Aorta (tissue), 5 donors: ENCODE measurements around the gene TMEM115. TPM values are rescaled to one million over a fixed set of nuclear protein-coding genes. Genes with fewer than 3 reads are reported as not detected.

ENCODE experiments used
- ATAC-seq: fragments of 200-7000 bp; cut with Tn5 transposase; one replicate; pipeline ENCODE4 v1.9.1; 2022; ENCODE audit warnings: moderate library complexity; ENCODE audit not compliant: low FRiP score
- DNase-seq, 2 donors: peaks; one replicate each; pipeline ENCODE4 v3.0.0-alpha.2; 2020
- H3K27ac ChIP-seq, 2 donors: one replicate each; pipeline ENCODE4 v1.5.1; 2013; ENCODE audit warnings: low read length in 2 of 2, mild to moderate bottlenecking in 2 of 2, moderate library complexity in 2 of 2, control low read depth in 1 of 2, inconsistent platforms in 1 of 2, low read depth in 1 of 2
- H3K27me3 ChIP-seq, 2 donors: one replicate each; pipeline ENCODE4 v1.6.1; 2013; ENCODE audit warnings: control low read depth in 1 of 2, low read length in 1 of 2, mild to moderate bottlenecking in 1 of 2, moderate library complexity in 1 of 2; ENCODE audit not compliant: insufficient read depth in 2 of 2, control insufficient read depth in 1 of 2
- H3K36me3 ChIP-seq, 2 donors: one replicate each; pipeline ENCODE4 v1.6.1; 2013; ENCODE audit warnings: control low read depth in 1 of 2, low read length in 1 of 2, mild to moderate bottlenecking in 1 of 2; ENCODE audit not compliant: insufficient read depth in 2 of 2, control insufficient read depth in 1 of 2
- H3K4me1 ChIP-seq, 2 donors: one replicate each; pipeline ENCODE4 v1.6.1; 2013; ENCODE audit warnings: low read length in 2 of 2, control low read depth in 1 of 2, mild to moderate bottlenecking in 1 of 2, moderate library complexity in 1 of 2; ENCODE audit not compliant: insufficient read depth in 2 of 2, control insufficient read depth in 1 of 2
- H3K4me3 ChIP-seq, 2 donors: one replicate each; pipeline ENCODE4 v1.5.1; 2013; ENCODE audit warnings: low read length in 2 of 2, control low read depth in 1 of 2, mild to moderate bottlenecking in 1 of 2
- H3K9me3 ChIP-seq: one replicate; pipeline ENCODE4 v1.6.1; 2013; ENCODE audit warnings: mild to moderate bottlenecking, low read length; ENCODE audit not compliant: control insufficient read depth
- WGBS, 2 donors: extraction: QIAGEN DNeasy Blood & Tissue Kit; methylation state at CpG; one replicate each; pipeline ENCODE4 v1.1.7; 2013; 5-methylcytosine and 5-hydroxymethylcytosine counted together
- intact Hi-C, 2 donors: fragments of 100-400 bp; cut with DNase I; formaldehyde crosslinking; loops; one replicate each; pipeline versions ENCODE4 v1.14.2 to v1.15.0; 2022
- polyA plus RNA-seq, 2 donors: library from polyadenylated mRNA; stranded (reverse); fragments of 200-250 nt; gene quantifications; one replicate each; pipeline ENCODE4 v1.2.3, GENCODE V29; 2013
- total RNA-seq, 2 donors: library from RNA; stranded (reverse); fragmentation: NEBNext Ultra II Directional; extraction: Animal tissue kit (Norgen Biotek cat#: 25700); gene quantifications; one replicate each; pipeline ENCODE4 v1.2.1, GENCODE V29; 2021
- donor health status: healthy with polysubstance abuse.
- donor health status: Bipolar disorder and iron deficiency.
- donor health status: DM: no; HTN: no; CAD: no.
- donor health status: DM: no; HTN: no; CAD: no.
- donor health status: DM: yes; HTN: yes; CAD: no.

The TMEM115 gene
- total and polyA plus RNA-seq, 4 donors, result 10.3 to 32.9 (median 29.8) TPM

GRCh38 chr3:50334339-50335075, 24.8 kb downstream of the TMEM115 start:
- peaks cover 0 to 7% of the 10 kb centered on the region in 2 donors for H3K36me3 ChIP-seq
- H3K27ac ChIP-seq, result peak overlapping the region in 1 of 2 donors; percentile 35
- H3K4me3 ChIP-seq, result no peak overlapping the region
- DNase-seq, result no peak
- H3K4me1 ChIP-seq, result peaks cover 0 to 5% of the 10 kb centered on the region in 2 donors
- intact Hi-C loops, result no loop called here
- no peaks in the 10 kb centered on the region for H3K9me3 ChIP-seq
- no peaks in the 10 kb centered on the region for H3K27me3 ChIP-seq
- 46 to 48% methylated on average over 5 of the region's 5 CpGs for WGBS, 2 donors
- ATAC-seq, result no peak

GRCh38 chr3:50333744-50334328, 25.5 kb downstream of the TMEM115 start:
- intact Hi-C loops, result no loop called here
- ATAC-seq, result no peak
- Histone ChIP-seq H3K27me3 (no peaks in the 10 kb centered on the region), H3K9me3 (no peaks in the 10 kb centered on the region), H3K27ac (peak overlapping the region in 1 of 2 donors; percentile 35), H3K4me1 (peaks cover 0 to 5% of the 10 kb centered on the region in 2 donors), H3K36me3 (peaks cover 0 to 7% of the 10 kb centered on the region in 2 donors), H3K4me3 (no peak overlapping the region)
- 34 to 43% methylated on average over 12 of the region's 12 CpGs for WGBS, 2 donors
- DNase-seq, result no peak

GRCh38 chr3:50331364-50331907, 27.9 kb downstream of the TMEM115 start:
- WGBS, 2 donors, result 95% methylated on average over 19 of the region's 19 CpGs
- peaks cover 0 to 7% of the 10 kb centered on the region in 2 donors for H3K36me3 ChIP-seq
- H3K4me3 ChIP-seq, result no peak overlapping the region
- H3K9me3 ChIP-seq, result no peaks in the 10 kb centered on the region
- ATAC-seq (no peak), DNase-seq (no peak)
- intact Hi-C loops, result no loop called here
- H3K4me1 ChIP-seq, result peaks cover 0 to 5% of the 10 kb centered on the region in 2 donors
- no peak overlapping the region for H3K27ac ChIP-seq
- H3K27me3 ChIP-seq, result no peaks in the 10 kb centered on the region

GRCh38 chr3:50330330-50330729, 29.0 kb downstream of the TMEM115 start:
- intact Hi-C loops, result no loop called here
- Histone ChIP-seq H3K4me3 (no peak overlapping the region), H3K27me3 (no peaks in the 10 kb centered on the region), H3K9me3 (no peaks in the 10 kb centered on the region), H3K36me3 (peaks cover 0 to 7% of the 10 kb centered on the region in 2 donors), H3K4me1 (peaks cover 0 to 5% of the 10 kb centered on the region in 2 donors), H3K27ac (no peak overlapping the region)
- ATAC-seq (no peak), DNase-seq (peak in 1 of 2 donors; percentile 42)
- 89 to 90% methylated on average over 10 of the region's 10 CpGs for WGBS, 2 donors

- H3K9me3 ChIP-seq, result no peaks in the 10 kb centered on the region
- H3K4me1 ChIP-seq, result no peaks in the 10 kb centered on the region
- no peaks in the 10 kb centered on the region for H3K27me3 ChIP-seq
- ATAC-seq (peak; percentile 92), DNase-seq (peak; percentile 98 to 99)
- intact Hi-C loops, result no loop called here
- 1% methylated on average over 49 to 55 of the region's 55 CpGs for WGBS, 2 donors
- H3K4me3 ChIP-seq, result peak within 1 kb of the TSS; percentile 12 to 81
- H3K36me3 ChIP-seq, result peaks cover 0 to 7% of the 10 kb centered on the region in 2 donors
- peak within 1 kb of the TSS in 1 of 2 donors; percentile 29 for H3K27ac ChIP-seq
Observed at GRCh38 chr3:50327943-50328691, 31.2 kb downstream of the TMEM115 start, which contains the start of gene TUSC2. Gene TUSC2, minus strand, starts transcription at chr3:50328223. Its CDS starts 124 bp downstream, at chr3:50328099.

GRCh38 chr3:50327129-50327528, 32.2 kb downstream of the TMEM115 start:
- no peaks in the 10 kb centered on the region for H3K27me3 ChIP-seq
- DNase-seq, result peak in 1 of 2 donors; percentile 38
- no peaks in the 10 kb centered on the region for H3K4me1 ChIP-seq
- 69 to 71% methylated on average over 4 of the region's 4 CpGs for WGBS, 2 donors
- no peak overlapping the region for H3K27ac ChIP-seq
- intact Hi-C loops, result no loop called here
- H3K36me3 ChIP-seq, result peaks cover 0 to 7% of the 10 kb centered on the region in 2 donors
- H3K4me3 ChIP-seq, result peak overlapping the region; percentile 12 to 81
- H3K9me3 ChIP-seq, result no peaks in the 10 kb centered on the region
- no peak for ATAC-seq

GRCh38 chr3:50326182-50326541, 33.2 kb downstream of the TMEM115 start:
- Histone ChIP-seq H3K9me3 (no peaks in the 10 kb centered on the region), H3K36me3 (peaks cover 0 to 7% of the 10 kb centered on the region in 2 donors), H3K27ac (no peak overlapping the region), H3K4me3 (no peak overlapping the region), H3K4me1 (no peaks in the 10 kb centered on the region), H3K27me3 (no peaks in the 10 kb centered on the region)
- intact Hi-C loops, result no loop called here
- DNase-seq (no peak), ATAC-seq (no peak)
- 81 to 88% methylated on average over 8 of the region's 8 CpGs for WGBS, 2 donors

GRCh38 chr3:50325497-50326181, 33.7 kb downstream of the TMEM115 start:
- Histone ChIP-seq H3K9me3 (no peaks in the 10 kb centered on the region), H3K27me3 (no peaks in the 10 kb centered on the region), H3K27ac (no peak overlapping the region), H3K4me3 (no peak overlapping the region), H3K36me3 (peaks cover 0 to 7% of the 10 kb centered on the region in 2 donors), H3K4me1 (no peaks in the 10 kb centered on the region)
- WGBS, 2 donors, result 85% methylated on average over 11 of the region's 11 CpGs
- no peak for ATAC-seq
- intact Hi-C loops, result no loop called here
- DNase-seq, result peak in 1 of 2 donors; percentile 42
